ENCODE results near the gene MTRF1L.
"Not testable (repeated sequence)": the region's sequence is repeated elsewhere in the genome, so short reads cannot be mapped to it uniquely, and the experiment has no call there.

MTRF1L gene

GRCh38 chr6:153000243-153000642 is 2.3 kb downstream of the MTRF1L start (continued):
- TF ChIP-seq, protein P1, sequence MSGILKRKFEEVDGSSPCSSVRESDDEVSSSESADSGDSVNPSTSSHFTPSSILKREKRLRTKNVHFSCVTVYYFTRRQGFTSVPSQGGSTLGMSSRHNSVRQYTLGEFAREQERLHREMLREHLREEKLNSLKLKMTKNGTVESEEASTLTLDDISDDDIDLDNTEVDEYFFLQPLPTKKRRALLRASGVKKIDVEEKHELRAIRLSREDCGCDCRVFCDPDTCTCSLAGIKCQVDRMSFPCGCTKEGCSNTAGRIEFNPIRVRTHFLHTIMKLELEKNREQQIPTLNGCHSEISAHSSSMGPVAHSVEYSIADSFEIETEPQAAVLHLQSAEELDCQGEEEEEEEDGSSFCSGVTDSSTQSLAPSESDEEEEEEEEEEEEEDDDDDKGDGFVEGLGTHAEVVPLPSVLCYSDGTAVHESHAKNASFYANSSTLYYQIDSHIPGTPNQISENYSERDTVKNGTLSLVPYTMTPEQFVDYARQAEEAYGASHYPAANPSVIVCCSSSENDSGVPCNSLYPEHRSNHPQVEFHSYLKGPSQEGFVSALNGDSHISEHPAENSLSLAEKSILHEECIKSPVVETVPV (CRISPR knock-in tag; IDR thresholded peaks at IDR 0.05), result no peak
- TF ChIP-seq CREB5 (CRISPR knock-in tag; IDR thresholded peaks at IDR 0.05; ENCODE audit: low read depth), result no peak
- no peak for TF ChIP-seq ISL1 (CRISPR knock-in tag; IDR thresholded peaks at IDR 0.05)

DNA sequence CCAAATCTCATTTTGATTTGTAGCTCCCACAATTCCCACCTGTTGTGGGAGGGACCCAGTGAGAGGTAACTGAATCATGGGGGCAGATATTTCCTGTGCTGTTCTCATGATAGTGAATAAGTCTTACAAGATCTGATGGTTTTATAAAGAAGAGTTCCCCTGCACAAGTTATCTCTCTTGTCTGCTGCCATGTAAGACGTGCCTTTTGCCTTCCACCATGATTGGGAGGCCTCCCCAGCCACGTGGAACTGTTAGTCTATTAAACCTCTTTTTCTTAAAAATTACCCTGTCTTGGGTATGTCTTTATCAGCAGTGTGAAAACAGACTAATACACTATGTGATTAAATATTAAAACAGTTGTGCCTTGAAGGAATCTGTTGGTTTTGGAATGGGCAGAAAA is 3.0 kb downstream of the MTRF1L start:
- ATAC-seq, result not testable (repeated sequence)

- no peak for ATAC-seq
- 0 out of 2 replicates have a peak, but pooled peaks have one; percentile 0 for TF ChIP-seq ZC3H10 (CRISPR knock-in tag; IDR thresholded peaks at IDR 0.05)
- TF ChIP-seq POU6F1 (CRISPR knock-in tag; IDR thresholded peaks at IDR 0.05; ENCODE audit: borderline replicate concordance, low read depth), result no peak
- TF ChIP-seq ZNF565 (CRISPR knock-in tag; conservative IDR thresholded peaks at IDR 0.05; ENCODE audit: low read depth), result no peak
- TF ChIP-seq TOX (CRISPR knock-in tag; IDR thresholded peaks at IDR 0.05; ENCODE audit: borderline replicate concordance), result no peak
- no peak for TF ChIP-seq GLIS3 (CRISPR knock-in tag; IDR thresholded peaks at IDR 0.05)
Observed at GRCh38 chr6:152993847-152994246, 8.7 kb downstream of the MTRF1L start.

- peak; percentile 74 for ATAC-seq
- TF ChIP-seq ZC3H10 (CRISPR knock-in tag; IDR thresholded peaks at IDR 0.05), result 0 out of 2 replicates have a peak, but pooled peaks have one; percentile 3
- TF ChIP-seq ISL1 (CRISPR knock-in tag; IDR thresholded peaks at IDR 0.05), result no peak
Observed at GRCh38 chr6:152993431-152993830, 9.1 kb downstream of the MTRF1L start.

- TF ChIP-seq ZC3H10 (CRISPR knock-in tag; IDR thresholded peaks at IDR 0.05), result 0 out of 2 replicates have a peak, but pooled peaks have one; percentile 24
- TF ChIP-seq, protein P1 (CRISPR knock-in tag; IDR thresholded peaks at IDR 0.05), result no peak
- no peak for ATAC-seq
Observed at GRCh38 chr6:152986978-152987377, 15.5 kb downstream of the MTRF1L start.

GRCh38 chr6:152985300-152985699 is 17.2 kb downstream of the MTRF1L start:
- not testable (repeated sequence) for ATAC-seq

GRCh38 chr6:152984513-152984872 is 18.0 kb downstream of the MTRF1L start:
- TF ChIP-seq ZNF8 (CRISPR knock-in tag; IDR thresholded peaks at IDR 0.05) (no peak), OSR1 (CRISPR knock-in tag; IDR thresholded peaks at IDR 0.05) (no peak)
- no peak for ATAC-seq

- peak; percentile 63 for ATAC-seq
- TF ChIP-seq CREB5 (CRISPR knock-in tag; IDR thresholded peaks at IDR 0.05; ENCODE audit: low read depth) (no peak), BACH2 (CRISPR knock-in tag; IDR thresholded peaks at IDR 0.05; ENCODE audit: borderline replicate concordance) (no peak), SNAI2 (CRISPR knock-in tag; IDR thresholded peaks at IDR 0.05) (no peak), ZFP3 (CRISPR knock-in tag; IDR thresholded peaks at IDR 0.05) (peak; percentile 60; the same call in 1 of the 2 replicates), TOX (CRISPR knock-in tag; IDR thresholded peaks at IDR 0.05; ENCODE audit: borderline replicate concordance) (peak; percentile 15; the same call in 1 of the 2 replicates), GLIS3 (CRISPR knock-in tag; IDR thresholded peaks at IDR 0.05) (no peak)
Observed at GRCh38 chr6:152983637-152984512, 18.6 kb downstream of the MTRF1L start.
